OCI-LY7 (cell line): ENCODE measurements around the gene PPFIBP1. TPM values are rescaled to one million over a fixed set of nuclear protein-coding genes. Genes with fewer than 3 reads are reported as not detected.

Experiments used
- BruUV-seq: library from RNA; stranded (reverse); fragments of 400-500 nt; replicated peaks from 2 replicates; lab custom pipeline; 2021; lab: Mats Ljungman, UMichigan
- CTCF ChIA-PET: fragments of 300-600 bp; sonication (Branson Sonifier 250); formaldehyde crosslinking; loops from one replicate; lab custom pipeline; 2022; ENCODE audit warnings: antibody characterized with exemption; ENCODE audit not compliant: unreplicated experiment; lab: Charles Lee
- POLR2A ChIA-PET: fragments of 300-600 bp; sonication (Branson Sonifier 250); formaldehyde crosslinking; loops from one replicate; lab custom pipeline; 2022; ENCODE audit warnings: antibody characterized with exemption; lab: Charles Lee
- DNase-seq: peaks from one replicate; pipeline ENCODE4 v3.0.0-alpha.2; 2015; ENCODE audit warnings: low spot score
- H2AFZ ChIP-seq: fragments of 200-600 bp; sonication (generic), shearing (Covaris generic); 2 replicates; pipeline ENCODE4 v1.6.1; 2014; ENCODE audit warnings: mild to moderate bottlenecking, antibody characterized with exemption, low read length, moderate library complexity
- H3K27ac ChIP-seq: fragments of 200-600 bp; sonication (generic); 2 replicates; pipeline ENCODE4 v1.5.1; 2014; ENCODE audit warnings: mixed run types, low read depth, mild to moderate bottlenecking, moderate library complexity, low read length, inconsistent platforms; ENCODE audit not compliant: poor library complexity, severe bottlenecking
- H3K36me3 ChIP-seq: fragments of 200-600 bp; sonication (generic); 2 replicates; pipeline ENCODE4 v1.6.1; 2014; ENCODE audit warnings: mild to moderate bottlenecking, antibody characterized with exemption, low read length, moderate library complexity, mixed read lengths; ENCODE audit not compliant: insufficient read depth
- H3K4me1 ChIP-seq: fragments of 200-600 bp; sonication (generic); 2 replicates; pipeline ENCODE4 v1.5.1; 2014; ENCODE audit warnings: mild to moderate bottlenecking, low read length; ENCODE audit not compliant: insufficient read depth, poor library complexity, severe bottlenecking
- H3K4me2 ChIP-seq: fragments of 200-600 bp; sonication (generic); 2 replicates; pipeline ENCODE4 v1.6.1; 2014; ENCODE audit warnings: mild to moderate bottlenecking, low read length
- H3K4me3 ChIP-seq: fragments of 200-600 bp; sonication (generic); 2 replicates; pipeline ENCODE4 v1.5.1; 2014; ENCODE audit warnings: mild to moderate bottlenecking, low read depth, low read length; ENCODE audit not compliant: poor library complexity, severe bottlenecking
- H3K79me2 ChIP-seq: fragments of 200-600 bp; sonication (generic); 2 replicates; pipeline ENCODE4 v1.6.1; 2016; ENCODE audit warnings: low read depth, mild to moderate bottlenecking, low read length, moderate library complexity, mixed read lengths; ENCODE audit not compliant: insufficient read depth
- H3K9me2 ChIP-seq: fragments of 200-600 bp; sonication (generic); 2 replicates; pipeline ENCODE4 v1.6.1; 2016; ENCODE audit warnings: mild to moderate bottlenecking, low read length, mixed read lengths; ENCODE audit not compliant: insufficient read depth
- H3K9me3 ChIP-seq: fragments of 200-600 bp; sonication (generic); 2 replicates; pipeline ENCODE4 v1.6.1; 2014; ENCODE audit warnings: mild to moderate bottlenecking, mixed run types, low read length, mixed read lengths
- H4K20me1 ChIP-seq: fragments of 200-600 bp; sonication (generic); 2 replicates; pipeline ENCODE4 v1.6.1; 2014; ENCODE audit warnings: mild to moderate bottlenecking, antibody characterized with exemption, low read length, moderate library complexity, mixed read lengths; ENCODE audit not compliant: insufficient read depth
- EZH2phosphoT487 ChIP-seq: fragments of 200-600 bp; sonication (generic); IDR thresholded peaks from 2 replicates; pipeline ENCODE4 v1.6.1; 2018; ENCODE audit warnings: low read depth, borderline replicate concordance, mild to moderate bottlenecking, mixed run types, antibody characterized with exemption, low read length, moderate library complexity, mixed read lengths
- intact Hi-C: fragments of 100-400 bp; cut with micrococcal nuclease; formaldehyde crosslinking; loops from one replicate; pipeline ENCODE4 v1.10.0; 2022; ENCODE audit not compliant: unreplicated experiment
- total RNA-seq, 2 experiments: library from RNA; depleted of rRNA in 1 of 2; stranded (reverse); fragments of >200 nt in 1 of 2; shearing (Covaris generic) in 1 of 2; gene quantifications; 2 replicates each; pipeline ENCODE4 v1.2.3, GENCODE V29; 2014 to 2022
- TF ChIP-seq, protein P1 (sequence below): fragments of 200-600 bp; sonication (generic); conservative IDR thresholded peaks from 2 replicates; pipeline ENCODE4 v1.5.1; 2014; ENCODE audit warnings: mild to moderate bottlenecking, antibody characterized with exemption, low read length, moderate library complexity, mixed read lengths

Gene PPFIBP1
- total RNA-seq, 2 experiments from 2014 or later = 7.3 to 14.6 TPM

DNA sequence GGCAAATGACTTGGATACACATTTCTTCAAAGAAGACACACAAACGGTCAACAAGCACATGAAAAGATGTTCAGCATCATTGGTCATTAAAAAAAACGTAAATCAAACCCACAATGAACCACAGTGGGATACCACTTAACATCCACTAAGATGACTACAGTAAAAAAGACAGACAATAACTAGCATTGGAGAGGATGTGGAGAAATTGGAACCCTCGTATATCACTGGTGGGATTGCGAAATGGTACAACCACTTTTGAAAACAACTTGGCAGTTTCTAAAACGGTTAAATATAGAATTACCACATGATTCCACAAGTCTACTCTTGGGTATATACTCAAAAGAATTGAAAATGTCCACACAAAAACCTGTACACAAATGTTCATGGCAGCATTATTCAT, 25.2 kb upstream of the PPFIBP1 start:
- no TSS peak for BruUV-seq
- H3K79me2 ChIP-seq = no peaks in the 10 kb centered on the region
- ChIA-PET CTCF (no interaction called here), POLR2A (no interaction called here)
- TF ChIP-seq EZH2phosphoT487 = no peak
- TF ChIP-seq, protein P1, sequence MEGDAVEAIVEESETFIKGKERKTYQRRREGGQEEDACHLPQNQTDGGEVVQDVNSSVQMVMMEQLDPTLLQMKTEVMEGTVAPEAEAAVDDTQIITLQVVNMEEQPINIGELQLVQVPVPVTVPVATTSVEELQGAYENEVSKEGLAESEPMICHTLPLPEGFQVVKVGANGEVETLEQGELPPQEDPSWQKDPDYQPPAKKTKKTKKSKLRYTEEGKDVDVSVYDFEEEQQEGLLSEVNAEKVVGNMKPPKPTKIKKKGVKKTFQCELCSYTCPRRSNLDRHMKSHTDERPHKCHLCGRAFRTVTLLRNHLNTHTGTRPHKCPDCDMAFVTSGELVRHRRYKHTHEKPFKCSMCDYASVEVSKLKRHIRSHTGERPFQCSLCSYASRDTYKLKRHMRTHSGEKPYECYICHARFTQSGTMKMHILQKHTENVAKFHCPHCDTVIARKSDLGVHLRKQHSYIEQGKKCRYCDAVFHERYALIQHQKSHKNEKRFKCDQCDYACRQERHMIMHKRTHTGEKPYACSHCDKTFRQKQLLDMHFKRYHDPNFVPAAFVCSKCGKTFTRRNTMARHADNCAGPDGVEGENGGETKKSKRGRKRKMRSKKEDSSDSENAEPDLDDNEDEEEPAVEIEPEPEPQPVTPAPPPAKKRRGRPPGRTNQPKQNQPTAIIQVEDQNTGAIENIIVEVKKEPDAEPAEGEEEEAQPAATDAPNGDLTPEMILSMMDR = no peak
- intact Hi-C loops = no loop called here
- no peaks in the 10 kb centered on the region for H3K36me3 ChIP-seq
- H3K9me2 ChIP-seq = no peaks in the 10 kb centered on the region
- no peak for DNase-seq
- H3K4me1 ChIP-seq = no peaks in the 10 kb centered on the region
- H3K27ac ChIP-seq = no peak overlapping the region
- H3K4me2 ChIP-seq = no peak overlapping the region
- H3K4me3 ChIP-seq = no peak overlapping the region
- no peak overlapping the region for H2AFZ ChIP-seq
- H3K9me3 ChIP-seq = no peaks in the 10 kb centered on the region
- no peaks in the 10 kb centered on the region for H4K20me1 ChIP-seq

DNA sequence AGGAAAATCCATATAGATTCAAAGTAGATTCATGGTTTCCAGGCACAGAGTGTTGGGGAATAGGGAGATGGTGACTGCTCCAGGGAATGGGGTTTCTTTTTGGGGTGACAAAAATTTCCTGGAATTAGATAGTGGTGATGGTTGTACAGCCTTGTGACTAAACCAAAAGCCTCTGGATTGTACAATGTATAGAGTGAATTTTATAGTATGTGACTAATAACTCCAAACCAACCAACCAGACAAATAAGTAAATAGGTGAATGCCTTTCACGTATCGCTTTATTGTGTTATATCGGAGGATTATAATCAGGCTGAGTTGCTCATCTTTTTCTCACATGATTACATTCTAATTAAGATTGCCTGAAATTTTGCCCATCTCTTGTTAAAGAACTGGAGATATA, 24.6 kb upstream of the PPFIBP1 start:
- Histone ChIP-seq H3K4me2 (no peak overlapping the region), H4K20me1 (no peaks in the 10 kb centered on the region), H3K27ac (no peak overlapping the region), H3K79me2 (no peaks in the 10 kb centered on the region), H3K9me2 (no peaks in the 10 kb centered on the region), H3K36me3 (no peaks in the 10 kb centered on the region), H3K9me3 (no peaks in the 10 kb centered on the region), H3K4me1 (no peaks in the 10 kb centered on the region), H2AFZ (no peak overlapping the region), H3K4me3 (no peak overlapping the region)
- intact Hi-C loops = no loop called here
- no peak for DNase-seq
- no peak for TF ChIP-seq EZH2phosphoT487
- TF ChIP-seq, protein P1 = no peak
- CTCF ChIA-PET = no interaction called here
- BruUV-seq = no TSS peak
- POLR2A ChIA-PET = no interaction called here

DNA sequence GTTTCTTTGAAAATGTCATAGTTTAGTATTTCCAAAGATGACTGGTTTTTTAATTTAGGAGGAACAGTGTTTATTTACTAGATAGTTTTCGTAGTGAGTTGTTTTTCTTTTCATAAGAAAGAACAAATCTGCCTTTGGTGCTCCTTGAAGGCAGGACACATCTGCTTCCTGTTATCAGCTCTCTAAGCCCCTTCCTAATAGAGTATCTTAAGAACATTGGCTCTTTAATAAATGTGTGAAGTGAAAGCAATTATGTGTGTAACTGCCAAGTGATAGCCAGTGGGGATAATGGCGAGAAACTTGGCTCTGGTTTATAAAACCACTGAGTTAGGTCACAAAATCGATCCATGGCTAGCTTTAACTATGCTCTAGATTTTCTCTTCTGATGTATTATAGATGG, 23.5 kb upstream of the PPFIBP1 start:
- Histone ChIP-seq H3K27ac (no peak overlapping the region), H3K9me2 (no peaks in the 10 kb centered on the region), H4K20me1 (no peaks in the 10 kb centered on the region), H3K9me3 (no peaks in the 10 kb centered on the region), H3K79me2 (no peaks in the 10 kb centered on the region), H3K4me1 (no peaks in the 10 kb centered on the region), H3K36me3 (no peaks in the 10 kb centered on the region), H2AFZ (no peak overlapping the region), H3K4me3 (no peak overlapping the region), H3K4me2 (no peak overlapping the region)
- no TSS peak for BruUV-seq
- TF ChIP-seq, protein P1 = no peak
- no peak for TF ChIP-seq EZH2phosphoT487
- intact Hi-C loops = no loop called here
- CTCF ChIA-PET = no interaction called here
- no peak for DNase-seq
- POLR2A ChIA-PET = interaction anchor here (0.7 kb wide), 1 partner anchor 865 kb away, joined by 3 read pairs; no protein-coding TSS in a partner anchor
